SU-DHL-6 (cell line): Measurements from ENCODE around the gene SP3.
"Not testable (repeated sequence)": the region's sequence is repeated elsewhere in the genome, so short reads cannot be mapped to it uniquely, and the experiment has no call there.

Source experiments
- H2AFZ ChIP-seq: fragments of 200-600 bp; sonication (generic); 2 replicates; pipeline ENCODE4 v1.6.1; 2014; ENCODE audit warnings: low read depth, mild to moderate bottlenecking, moderate library complexity, mixed read lengths, antibody characterized with exemption, low read length; ENCODE audit not compliant: severe bottlenecking
- H3F3A ChIP-seq: fragments of 200-600 bp; shearing (Covaris generic); 2 replicates; pipeline ENCODE4 v1.6.0; 2016; ENCODE audit warnings: antibody characterized with exemption, mild to moderate bottlenecking; ENCODE audit not compliant: insufficient read depth
- H3K27ac ChIP-seq: fragments of 200-600 bp; sonication (generic); 2 replicates; pipeline ENCODE4 v1.5.1; 2016; ENCODE audit warnings: low read depth, mild to moderate bottlenecking, low read length, moderate library complexity, mixed read lengths
- H3K27me3 ChIP-seq: fragments of 200-600 bp; sonication (generic), shearing (Covaris generic); 2 replicates; pipeline ENCODE4 v1.6.0; 2014; ENCODE audit warnings: mild to moderate bottlenecking, low read length
- H3K36me3 ChIP-seq: fragments of 200-600 bp; sonication (generic); 2 replicates; pipeline ENCODE4 v1.6.1; 2014; ENCODE audit warnings: mild to moderate bottlenecking, low read length, mixed read lengths
- H3K4me2 ChIP-seq: fragments of 300-600, 200-600 bp; shearing (Covaris generic), sonication (generic); 2 replicates; pipeline ENCODE4 v1.6.0; 2014; ENCODE audit warnings: low read length, low read depth, mild to moderate bottlenecking; ENCODE audit not compliant: poor library complexity, severe bottlenecking
- H3K4me3 ChIP-seq: fragments of 200-600 bp; sonication (generic); 2 replicates; pipeline ENCODE4 v1.5.1; 2014; ENCODE audit warnings: antibody characterized with exemption, low read length, mild to moderate bottlenecking, mixed read lengths; ENCODE audit not compliant: insufficient read depth, poor library complexity, severe bottlenecking
- H3K79me2 ChIP-seq: fragments of 200-600 bp; sonication (generic); 2 replicates; pipeline ENCODE4 v1.6.1; 2014; ENCODE audit warnings: mild to moderate bottlenecking, low read length, moderate library complexity; ENCODE audit not compliant: insufficient read depth
- H3K9ac ChIP-seq: fragments of 200-600 bp; sonication (generic); 2 replicates; pipeline ENCODE4 v1.7.0; 2014; ENCODE audit warnings: mild to moderate bottlenecking, low read length
- H3K9me2 ChIP-seq: fragments of 200-600 bp; sonication (generic); replicated peaks from 2 replicates; pipeline ENCODE4 v1.6.1; 2014; ENCODE audit warnings: low read length; ENCODE audit not compliant: insufficient read depth
- H3K9me3 ChIP-seq: fragments of 200-600 bp; sonication (generic); 2 replicates; pipeline ENCODE4 v1.6.1; 2014; ENCODE audit warnings: low read length, mixed read lengths; ENCODE audit not compliant: insufficient read depth
- H4K20me1 ChIP-seq: fragments of 200-600 bp; sonication (generic); 2 replicates; pipeline ENCODE4 v1.6.1; 2014; ENCODE audit warnings: low read depth, mild to moderate bottlenecking, antibody characterized with exemption, low read length, moderate library complexity, mixed read lengths
- EZH2phosphoT487 ChIP-seq: fragments of 200-600 bp; sonication (generic), shearing (Covaris generic); conservative IDR thresholded peaks from 2 replicates; pipeline ENCODE4 v1.6.1; 2018; ENCODE audit warnings: mild to moderate bottlenecking, antibody characterized with exemption, low read length, moderate library complexity, mixed read lengths
- TF ChIP-seq, protein P1 (sequence below): fragments of 200-600 bp; sonication (generic); IDR thresholded peaks from one replicate; pipeline ENCODE4 v1.5.1; 2017; ENCODE audit warnings: antibody characterized with exemption, mild to moderate bottlenecking, low read length, moderate library complexity; ENCODE audit not compliant: insufficient read depth, poor library complexity, severe bottlenecking

SP3 gene

DNA sequence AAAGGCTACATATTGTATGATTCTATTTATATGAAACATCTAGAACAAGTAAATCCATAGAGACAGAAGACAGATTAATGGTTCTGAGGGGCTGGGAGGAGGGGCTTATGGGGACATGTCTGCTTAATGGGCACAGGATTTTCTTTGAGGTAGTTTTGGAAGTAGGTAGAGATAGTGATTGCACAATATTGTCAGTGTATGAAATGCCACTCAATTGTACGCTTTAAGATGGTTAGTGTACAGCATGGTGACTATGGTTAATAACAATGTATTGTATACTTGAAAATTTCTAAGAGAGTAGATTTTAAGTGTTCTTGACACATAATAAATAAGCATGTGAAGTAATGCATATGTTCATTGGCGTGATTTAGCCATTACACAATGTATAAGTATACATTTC lies 68.4 kb downstream of the SP3 start:
- no peaks in the 10 kb centered on the region for H3K9me2 ChIP-seq
- TF ChIP-seq EZH2phosphoT487, result no peak
- TF ChIP-seq, protein P1, sequence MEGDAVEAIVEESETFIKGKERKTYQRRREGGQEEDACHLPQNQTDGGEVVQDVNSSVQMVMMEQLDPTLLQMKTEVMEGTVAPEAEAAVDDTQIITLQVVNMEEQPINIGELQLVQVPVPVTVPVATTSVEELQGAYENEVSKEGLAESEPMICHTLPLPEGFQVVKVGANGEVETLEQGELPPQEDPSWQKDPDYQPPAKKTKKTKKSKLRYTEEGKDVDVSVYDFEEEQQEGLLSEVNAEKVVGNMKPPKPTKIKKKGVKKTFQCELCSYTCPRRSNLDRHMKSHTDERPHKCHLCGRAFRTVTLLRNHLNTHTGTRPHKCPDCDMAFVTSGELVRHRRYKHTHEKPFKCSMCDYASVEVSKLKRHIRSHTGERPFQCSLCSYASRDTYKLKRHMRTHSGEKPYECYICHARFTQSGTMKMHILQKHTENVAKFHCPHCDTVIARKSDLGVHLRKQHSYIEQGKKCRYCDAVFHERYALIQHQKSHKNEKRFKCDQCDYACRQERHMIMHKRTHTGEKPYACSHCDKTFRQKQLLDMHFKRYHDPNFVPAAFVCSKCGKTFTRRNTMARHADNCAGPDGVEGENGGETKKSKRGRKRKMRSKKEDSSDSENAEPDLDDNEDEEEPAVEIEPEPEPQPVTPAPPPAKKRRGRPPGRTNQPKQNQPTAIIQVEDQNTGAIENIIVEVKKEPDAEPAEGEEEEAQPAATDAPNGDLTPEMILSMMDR, result no peak
- no peak overlapping the region for H3K9ac ChIP-seq
- no peaks in the 10 kb centered on the region for H3K27me3 ChIP-seq
- H4K20me1 ChIP-seq, result no peaks in the 10 kb centered on the region
- no peak overlapping the region for H3K4me3 ChIP-seq
- no peak overlapping the region for H3K27ac ChIP-seq
- H3K9me3 ChIP-seq, result no peaks in the 10 kb centered on the region
- H3K79me2 ChIP-seq, result no peaks in the 10 kb centered on the region
- H3K36me3 ChIP-seq, result no peaks in the 10 kb centered on the region
- H2AFZ ChIP-seq, result no peak overlapping the region
- H3F3A ChIP-seq, result peaks cover 12% of the 10 kb centered on the region; the same call in 1 of the 2 replicates
- no peak overlapping the region for H3K4me2 ChIP-seq

DNA sequence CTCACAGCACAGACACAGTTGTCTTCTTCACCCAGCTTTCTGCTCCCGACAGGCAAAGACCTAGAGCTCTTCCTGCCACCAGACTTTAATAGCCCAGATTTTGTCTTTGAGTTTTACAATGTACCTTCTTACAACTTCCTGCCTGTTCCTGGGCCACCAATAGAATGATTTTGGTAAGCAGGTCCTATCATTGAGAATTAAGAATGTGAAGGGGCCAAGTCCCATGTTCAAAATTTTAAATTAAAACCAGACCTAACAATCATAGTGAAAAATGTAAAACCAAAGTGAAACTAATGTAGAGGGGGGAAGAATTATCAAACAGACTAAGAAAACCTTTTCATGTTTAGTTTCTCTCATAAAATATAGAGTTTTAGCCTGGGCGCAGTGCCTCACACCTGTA lies 72.8 kb downstream of the SP3 start:
- Histone ChIP-seq H3K79me2 (no peaks in the 10 kb centered on the region), H3F3A (no peaks in the 10 kb centered on the region), H3K27me3 (no peaks in the 10 kb centered on the region), H3K4me3 (no peak overlapping the region), H3K9ac (no peak overlapping the region), H3K9me2 (no peaks in the 10 kb centered on the region), H2AFZ (no peak overlapping the region), H3K4me2 (no peak overlapping the region), H3K9me3 (peaks cover 20% of the 10 kb centered on the region; the same call in 1 of the 2 replicates), H3K36me3 (no peaks in the 10 kb centered on the region), H3K27ac (no peak overlapping the region), H4K20me1 (no peaks in the 10 kb centered on the region)
- no peak for TF ChIP-seq EZH2phosphoT487
- TF ChIP-seq, protein P1, result no peak

DNA sequence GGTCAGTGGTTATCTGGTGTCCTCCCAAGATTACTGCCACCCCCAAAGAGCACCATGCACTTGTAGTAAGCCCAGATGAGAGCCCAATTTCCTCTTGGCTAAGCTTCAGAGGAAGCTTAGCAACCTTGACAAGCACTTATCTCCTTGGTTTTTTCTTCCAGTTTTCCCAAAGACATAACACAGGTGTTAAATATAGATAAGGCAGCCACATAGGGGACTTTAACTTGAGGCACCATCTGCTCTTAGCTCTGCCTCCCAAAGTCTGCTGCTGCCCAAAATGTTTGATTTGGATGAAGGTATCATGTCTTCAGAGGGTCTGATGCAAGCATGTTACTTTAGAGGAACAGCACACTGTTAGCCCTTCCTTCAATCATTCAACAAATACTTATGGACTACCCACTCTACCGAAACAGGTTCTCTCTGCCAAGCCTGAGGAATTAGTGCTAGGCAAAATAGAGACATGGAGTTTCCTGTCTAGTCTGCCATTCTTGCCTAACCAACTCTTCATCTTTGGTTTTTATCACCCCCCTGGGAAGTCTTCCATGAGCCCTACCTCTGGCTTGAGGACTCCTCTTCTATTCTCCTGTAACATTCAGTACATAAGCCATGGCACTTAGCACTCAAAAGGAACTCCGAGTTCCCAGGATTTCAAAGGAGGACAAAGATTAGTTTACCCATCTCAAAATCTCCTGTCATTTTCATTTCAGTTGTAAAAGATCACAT lies 73.7 kb downstream of the SP3 start:
- Histone ChIP-seq H3K9me2 (no peaks in the 10 kb centered on the region), H3K79me2 (no peaks in the 10 kb centered on the region), H3K4me2 (no peak overlapping the region), H4K20me1 (no peaks in the 10 kb centered on the region), H3K27ac (no peak overlapping the region), H3K4me3 (no peak overlapping the region), H2AFZ (no peak overlapping the region), H3K9ac (no peak overlapping the region), H3F3A (no peaks in the 10 kb centered on the region), H3K9me3 (peaks cover 20% of the 10 kb centered on the region; the same call in 1 of the 2 replicates), H3K36me3 (no peaks in the 10 kb centered on the region), H3K27me3 (no peaks in the 10 kb centered on the region)
- TF ChIP-seq, protein P1, result no peak
- no peak for TF ChIP-seq EZH2phosphoT487

DNA sequence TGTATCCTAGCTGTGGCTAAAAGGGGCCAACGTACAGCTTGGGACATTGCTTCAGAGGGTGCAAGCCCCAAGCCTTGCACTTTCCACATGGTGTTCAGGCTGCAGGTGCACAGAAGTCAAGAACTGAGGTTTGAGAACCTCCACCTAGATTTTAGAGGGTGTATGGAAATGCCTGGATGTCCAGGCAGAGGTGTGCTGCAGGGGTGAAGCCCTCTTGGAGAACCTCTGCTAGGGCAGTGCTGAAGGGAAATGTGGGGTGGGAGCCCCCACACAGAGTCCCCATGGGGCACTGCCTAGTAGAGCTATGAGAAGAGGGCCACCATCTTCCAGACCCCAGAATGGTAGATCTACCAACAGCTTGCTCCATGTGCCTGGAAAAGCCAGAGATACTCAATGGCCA lies 75.7 kb downstream of the SP3 start:
- H3K9ac ChIP-seq, H3K27ac ChIP-seq, H2AFZ ChIP-seq, H3K9me2 ChIP-seq, H3K79me2 ChIP-seq, H3K4me2 ChIP-seq, H3K27me3 ChIP-seq, H3K36me3 ChIP-seq, H3K4me3 ChIP-seq, H3F3A ChIP-seq, H4K20me1 ChIP-seq: not testable (repeated sequence)
- H3K9me3 ChIP-seq, result peaks cover 20% of the 10 kb centered on the region; the same call in 1 of the 2 replicates
